IMR-90 (cell line): ENCODE measurements around the gene CYP24A1. TPM values are rescaled to one million over a fixed set of nuclear protein-coding genes. Genes with fewer than 3 reads are reported as not detected.

Source experiments
- ATAC-seq: fragments of 200-7000 bp; cut with Tn5 transposase; 2 replicates; pipeline ENCODE4 v1.9.1; 2020; ENCODE audit warnings: low read depth, mild to moderate bottlenecking, moderate library complexity
- BruUV-seq: library from RNA; stranded (reverse); fragments of 400-500 nt; replicated peaks from 2 replicates; lab custom pipeline; 2021; lab: Mats Ljungman, UMichigan
- CTCF ChIA-PET: fragments of 300-600 bp; formaldehyde crosslinking; extraction: SDS; loops from one replicate; lab custom pipeline; 2021; ENCODE audit warnings: antibody characterized with exemption; lab: Yijun Ruan, JAX
- POLR2A ChIA-PET: fragments of 300-600 bp; sonication (Branson Sonifier 250); formaldehyde crosslinking; loops from one replicate; lab custom pipeline; 2022; ENCODE audit warnings: antibody characterized with exemption; ENCODE audit not compliant: unreplicated experiment; lab: Charles Lee
- DNase-seq: peaks from one replicate; pipeline ENCODE4 v3.0.0; 2013
- H2AFZ ChIP-seq: replicated peaks from 2 replicates; pipeline ENCODE3; 2013; ENCODE audit warnings: low read length, mild to moderate bottlenecking; ENCODE audit not compliant: poor library complexity
- H2AK5ac ChIP-seq: 2 replicates; pipeline ENCODE4 v1.6.1; 2013; ENCODE audit warnings: low read depth, low read length, inconsistent platforms
- H2AK9ac ChIP-seq: replicated peaks from 2 replicates; pipeline ENCODE3; 2013; ENCODE audit warnings: mild to moderate bottlenecking, low read depth, low read length, moderate library complexity; ENCODE audit not compliant: poor library complexity
- H2BK120ac ChIP-seq: 2 replicates; pipeline ENCODE4 v1.6.1; 2013; ENCODE audit warnings: low read depth, low read length, inconsistent platforms
- H2BK15ac ChIP-seq: 3 replicates; pipeline ENCODE4 v1.6.1; 2013; ENCODE audit warnings: low read depth, low read length, inconsistent platforms
- H2BK20ac ChIP-seq: 2 replicates; pipeline ENCODE4 v1.6.1; 2013; ENCODE audit warnings: low read depth, mild to moderate bottlenecking, inconsistent platforms, low read length, moderate library complexity
- H2BK5ac ChIP-seq: 2 replicates; pipeline ENCODE4 v1.6.1; 2013; ENCODE audit warnings: mild to moderate bottlenecking, low read depth, low read length, inconsistent platforms; ENCODE audit not compliant: poor library complexity, severe bottlenecking
- H3K14ac ChIP-seq: replicated peaks from 2 replicates; pipeline ENCODE4 v1.6.1; 2013; ENCODE audit warnings: low read depth, low read length, inconsistent platforms
- H3K18ac ChIP-seq: 2 replicates; pipeline ENCODE4 v1.6.1; 2013; ENCODE audit warnings: low read depth, low read length, control low read depth
- H3K23ac ChIP-seq: 2 replicates; pipeline ENCODE4 v1.6.1; 2013; ENCODE audit warnings: low read depth, low read length, inconsistent platforms
- H3K27ac ChIP-seq: 2 replicates; pipeline ENCODE4 v1.5.1; 2013; ENCODE audit warnings: mild to moderate bottlenecking, control low read depth, low read length; ENCODE audit not compliant: insufficient read depth
- H3K27me3 ChIP-seq: 2 replicates; pipeline ENCODE4 v1.6.1; 2013; ENCODE audit warnings: low read length; ENCODE audit not compliant: control insufficient read depth, insufficient read depth
- H3K36me3 ChIP-seq: 2 replicates; pipeline ENCODE4 v1.6.1; 2013; ENCODE audit warnings: low read length, mixed read lengths; ENCODE audit not compliant: control insufficient read depth, insufficient read depth
- H3K4ac ChIP-seq: 2 replicates; pipeline ENCODE4 v1.6.1; 2013; ENCODE audit warnings: low read depth, low read length, inconsistent platforms
- H3K4me1 ChIP-seq: 2 replicates; pipeline ENCODE4 v1.6.1; 2013; ENCODE audit warnings: low read length, mixed read lengths; ENCODE audit not compliant: control insufficient read depth, insufficient read depth
- H3K4me2 ChIP-seq: 2 replicates; pipeline ENCODE4 v1.6.1; 2013; ENCODE audit warnings: low read depth, mild to moderate bottlenecking, control low read depth, low read length, moderate library complexity
- H3K4me3 ChIP-seq: 2 replicates; pipeline ENCODE4 v1.5.1; 2013; ENCODE audit warnings: low read depth, mild to moderate bottlenecking, control low read depth, low read length, moderate library complexity; ENCODE audit not compliant: insufficient read depth
- H3K56ac ChIP-seq: 2 replicates; pipeline ENCODE4 v1.6.1; 2013; ENCODE audit warnings: low read length, inconsistent platforms; ENCODE audit not compliant: insufficient read depth; ENCODE audit errors: extremely low read depth
- H3K79me1 ChIP-seq, 2 experiments: 2 replicates each; pipeline ENCODE4 v1.6.1; 2013; ENCODE audit warnings: low read length in 2 of 2, inconsistent platforms in 1 of 2, low read depth in 1 of 2
- H3K9ac ChIP-seq: 2 replicates; pipeline ENCODE4 v1.6.1; 2013; ENCODE audit warnings: low read depth, low read length, control low read depth
- H3K9me1 ChIP-seq: 2 replicates; pipeline ENCODE4 v1.6.1; 2013; ENCODE audit warnings: low read length, inconsistent platforms; ENCODE audit not compliant: insufficient read depth
- H3K9me3 ChIP-seq: 2 replicates; pipeline ENCODE4 v1.6.1; 2013; ENCODE audit warnings: low read length; ENCODE audit not compliant: control insufficient read depth, insufficient read depth
- H4K20me1 ChIP-seq: 2 replicates; pipeline ENCODE4 v1.6.1; 2013; ENCODE audit warnings: low read length, inconsistent platforms; ENCODE audit not compliant: insufficient read depth
- H4K5ac ChIP-seq: 2 replicates; pipeline ENCODE4 v1.6.1; 2013; ENCODE audit warnings: mild to moderate bottlenecking, low read depth, low read length, control low read depth
- H4K8ac ChIP-seq, 2 experiments: 2 replicates each; pipeline ENCODE4 v1.6.1; 2013; ENCODE audit warnings: low read depth in 2 of 2, low read length in 2 of 2, control low read depth in 1 of 2, inconsistent platforms in 1 of 2
- H4K91ac ChIP-seq: 2 replicates; pipeline ENCODE4 v1.6.1; 2013; ENCODE audit warnings: low read depth, low read length, inconsistent platforms; ENCODE audit not compliant: insufficient read depth
- BHLHE40 ChIP-seq: fragments of 150-350 bp; IDR thresholded peaks from 2 replicates; pipeline ENCODE4 v1.6.1; 2016; ENCODE audit warnings: mild to moderate bottlenecking, low read depth, low read length
- CHD1 ChIP-seq: IDR thresholded peaks from 2 replicates; pipeline ENCODE4 v1.6.1; 2012; ENCODE audit warnings: low read depth, low read length, improper control_type of control experiment
- CTCF ChIP-seq: conservative IDR thresholded peaks from 2 replicates; pipeline ENCODE4 v1.5.1; 2012; ENCODE audit warnings: mild to moderate bottlenecking, low read depth, low read length, improper control_type of control experiment
- ELK1 ChIP-seq: fragments of 150-350 bp; IDR thresholded peaks from 2 replicates; pipeline ENCODE4 v1.6.1; 2016; ENCODE audit warnings: low read depth, mild to moderate bottlenecking, low read length, moderate library complexity, borderline replicate concordance
- FOS ChIP-seq: fragments of 150-350 bp; IDR thresholded peaks from 2 replicates; pipeline ENCODE4 v1.6.1; 2016; ENCODE audit warnings: low read depth, low read length
- MAFK ChIP-seq: IDR thresholded peaks from 2 replicates; pipeline ENCODE4 v1.6.1; 2012; ENCODE audit warnings: low read depth, low read length, improper control_type of control experiment
- NFE2L2 ChIP-seq: fragments of 150-350 bp; IDR thresholded peaks from 2 replicates; pipeline ENCODE4 v1.6.1; 2016; ENCODE audit warnings: low read depth, mild to moderate bottlenecking, low read length
- POLR2A ChIP-seq: IDR thresholded peaks from 2 replicates; pipeline ENCODE4 v1.6.1; 2012; ENCODE audit warnings: mild to moderate bottlenecking, low read depth, low read length
- RCOR1 ChIP-seq: IDR thresholded peaks from 2 replicates; pipeline ENCODE4 v1.6.1; 2012; ENCODE audit warnings: mild to moderate bottlenecking, low read length, improper control_type of control experiment; ENCODE audit not compliant: insufficient replicate concordance
- RFX5 ChIP-seq: IDR thresholded peaks from 2 replicates; pipeline ENCODE4 v1.8.0; 2012; ENCODE audit warnings: low read depth, mild to moderate bottlenecking, low read length, moderate library complexity
- USF2 ChIP-seq: fragments of 150-350 bp; IDR thresholded peaks from 2 replicates; pipeline ENCODE4 v1.6.1; 2017; ENCODE audit warnings: mild to moderate bottlenecking, antibody characterized with exemption, low read length, low read depth
- WGBS, 2 experiments: methylation state at CpG; one replicate each; pipeline versions ENCODE4 v1.1.5 to v1.1.7; 2013; ENCODE audit warnings: missing lambda C conversion rate in 2 of 2; ENCODE audit not compliant: insufficient read length in 1 of 2; ENCODE audit errors: extremely low coverage in 2 of 2; 5-methylcytosine and 5-hydroxymethylcytosine counted together
- dilution Hi-C: fragments of 300-500 bp; cut with HindIII; formaldehyde crosslinking; loops from one replicate; pipeline ENCODE4 v1.14.3; 2018; ENCODE audit warnings: low sequenced_read_pairs; ENCODE audit not compliant: unreplicated experiment
- in situ Hi-C: fragments of 300-500 bp; cut with MboI; formaldehyde crosslinking; loops from 3 replicates; pipeline ENCODE4 v1.14.3; 2019; ENCODE audit warnings: low sequenced_read_pairs, inconsistent platforms, mixed read lengths
- intact Hi-C: fragments of 100-400 bp; cut with micrococcal nuclease; formaldehyde crosslinking; loops from 2 replicates; pipeline ENCODE4 v1.10.0; 2022
- polyA plus RNA-seq, 3 experiments: library from polyadenylated mRNA; depleted of rRNA; stranded (reverse); fragments of >200 nt; gene quantifications; 2 replicates each; pipeline ENCODE4 v1.2.3, GENCODE V29; 2012; ENCODE audit warnings: low replicate concordance in 1 of 3
- total RNA-seq: library from RNA; depleted of rRNA; stranded (reverse); fragments of >200 nt; gene quantifications from 2 replicates; pipeline ENCODE4 v1.2.3, GENCODE V29; 2012

Gene CYP24A1
- total and polyA plus RNA-seq, 2 of the 4 experiments (the other 2 are of a cell fraction), result not detected

GRCh38 chr20:54119744-54120143, 54.0 kb downstream of the CYP24A1 start:
- no peak overlapping the region for H3K14ac ChIP-seq
- no peak overlapping the region for H4K91ac ChIP-seq
- no peak overlapping the region for H2AK9ac ChIP-seq
- H3K9me1 ChIP-seq, result peaks cover 10% of the 10 kb centered on the region
- H2AK5ac ChIP-seq, result no peak overlapping the region
- CTCF ChIA-PET, result no interaction called here
- ATAC-seq (no peak), DNase-seq (no peak)
- no peaks in the 10 kb centered on the region for H3K27me3 ChIP-seq
- H3K36me3 ChIP-seq, result no peaks in the 10 kb centered on the region
- peaks cover 19% of the 10 kb centered on the region for H3K4me1 ChIP-seq
- no peak overlapping the region for H3K4me3 ChIP-seq
- no peak overlapping the region for H2AFZ ChIP-seq
- no peak overlapping the region for H2BK20ac ChIP-seq
- H2BK15ac ChIP-seq, result no peak overlapping the region; the same call in 2 of the 3 replicates
- no peak overlapping the region for H2BK5ac ChIP-seq
- no peak overlapping the region for H3K56ac ChIP-seq
- in situ Hi-C loops, result no loop called here
- no peak overlapping the region for H3K23ac ChIP-seq
- no peak overlapping the region for H3K27ac ChIP-seq
- POLR2A ChIA-PET, result no interaction called here
- H4K8ac ChIP-seq, result no peak overlapping the region
- dilution Hi-C loops, result no loop called here
- no peaks in the 10 kb centered on the region for H4K20me1 ChIP-seq
- no peak overlapping the region for H3K18ac ChIP-seq
- H2BK120ac ChIP-seq, result no peak overlapping the region; the same call in 1 of the 2 replicates
- BruUV-seq, result no TSS peak
- WGBS, 2 experiments, result 80% methylated on average over 1 of the region's 2 CpGs; no CpG with 5 or more reads in 1 of the 2 experiments
- H3K9ac ChIP-seq, result no peak overlapping the region
- no peaks in the 10 kb centered on the region for H3K9me3 ChIP-seq
- intact Hi-C loops, result no loop called here
- H3K4ac ChIP-seq, result no peak overlapping the region
- TF ChIP-seq MAFK (no peak), NFE2L2 (no peak), RFX5 (no peak), RCOR1 (no peak), USF2 (no peak), POLR2A (no peak), ELK1 (no peak), BHLHE40 (no peak), CHD1 (no peak), CTCF (no peak), FOS (no peak)
- no peak overlapping the region for H3K4me2 ChIP-seq
- H3K79me1 ChIP-seq, result no peaks in the 10 kb centered on the region
- H4K5ac ChIP-seq, result no peak overlapping the region
